ENCODE measurements around the gene FFAR3. TPM values are rescaled to one million over a fixed set of nuclear protein-coding genes. Genes with fewer than 3 reads are reported as not detected.

FFAR3 gene
- total RNA-seq, 2 experiments from 2014 or later: not detected

GRCh38 chr19:35318679-35319448 is 39.4 kb upstream of the FFAR3 start:
- DNase-seq: peak in 2 of 14 experiments; percentile 68 to 80
- no peak overlapping the region for H3K4me3 ChIP-seq (ENCODE audit: low read length)
- ChIA-PET CTCF (interaction anchor here (1.3 kb wide), 1 partner anchor 176 kb away, joined by 4 read pairs; no protein-coding TSS in a partner anchor), POLR2A (no interaction called here)
- Mint-ChIP-seq H3K36me3 (ENCODE audit: low read depth) (no peaks in the 10 kb centered on the region), H3K27me3 (no peaks in the 10 kb centered on the region), H3K4me1 (ENCODE audit: low read depth) (no peaks in the 10 kb centered on the region), H3K9me3 (no peaks in the 10 kb centered on the region), H3K4me3 (no peak overlapping the region), H3K27ac (no peak overlapping the region)
- ATAC-seq (ENCODE audit: poor library complexity): no peak
- H3K36me3 ChIP-seq (ENCODE audit: insufficient read depth, low read length): no peaks in the 10 kb centered on the region
- peaks cover 13% of the 10 kb centered on the region for H3K4me1 ChIP-seq (ENCODE audit: insufficient read depth, low read length)
- intact Hi-C loops (cut with DNase I, micrococcal nuclease): no loop called here
- TF ChIP-seq, protein P1, sequence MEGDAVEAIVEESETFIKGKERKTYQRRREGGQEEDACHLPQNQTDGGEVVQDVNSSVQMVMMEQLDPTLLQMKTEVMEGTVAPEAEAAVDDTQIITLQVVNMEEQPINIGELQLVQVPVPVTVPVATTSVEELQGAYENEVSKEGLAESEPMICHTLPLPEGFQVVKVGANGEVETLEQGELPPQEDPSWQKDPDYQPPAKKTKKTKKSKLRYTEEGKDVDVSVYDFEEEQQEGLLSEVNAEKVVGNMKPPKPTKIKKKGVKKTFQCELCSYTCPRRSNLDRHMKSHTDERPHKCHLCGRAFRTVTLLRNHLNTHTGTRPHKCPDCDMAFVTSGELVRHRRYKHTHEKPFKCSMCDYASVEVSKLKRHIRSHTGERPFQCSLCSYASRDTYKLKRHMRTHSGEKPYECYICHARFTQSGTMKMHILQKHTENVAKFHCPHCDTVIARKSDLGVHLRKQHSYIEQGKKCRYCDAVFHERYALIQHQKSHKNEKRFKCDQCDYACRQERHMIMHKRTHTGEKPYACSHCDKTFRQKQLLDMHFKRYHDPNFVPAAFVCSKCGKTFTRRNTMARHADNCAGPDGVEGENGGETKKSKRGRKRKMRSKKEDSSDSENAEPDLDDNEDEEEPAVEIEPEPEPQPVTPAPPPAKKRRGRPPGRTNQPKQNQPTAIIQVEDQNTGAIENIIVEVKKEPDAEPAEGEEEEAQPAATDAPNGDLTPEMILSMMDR (IDR thresholded peaks at IDR 0.05): no peak
- peaks cover 0 to 8% of the 10 kb centered on the region in 2 experiments for H3K9me3 ChIP-seq (ENCODE audit: control insufficient read depth in 1 of 2, insufficient read depth in 1 of 2, low read length in 2 of 2)
- no peak overlapping the region for H3K27ac ChIP-seq (ENCODE audit: low read depth in 1 of 2, low read length in 2 of 2)
- H3K27me3 ChIP-seq (ENCODE audit: control insufficient read depth in 1 of 2, insufficient read depth in 2 of 2, low read length in 2 of 2): no peaks in the 10 kb centered on the region

DNA sequence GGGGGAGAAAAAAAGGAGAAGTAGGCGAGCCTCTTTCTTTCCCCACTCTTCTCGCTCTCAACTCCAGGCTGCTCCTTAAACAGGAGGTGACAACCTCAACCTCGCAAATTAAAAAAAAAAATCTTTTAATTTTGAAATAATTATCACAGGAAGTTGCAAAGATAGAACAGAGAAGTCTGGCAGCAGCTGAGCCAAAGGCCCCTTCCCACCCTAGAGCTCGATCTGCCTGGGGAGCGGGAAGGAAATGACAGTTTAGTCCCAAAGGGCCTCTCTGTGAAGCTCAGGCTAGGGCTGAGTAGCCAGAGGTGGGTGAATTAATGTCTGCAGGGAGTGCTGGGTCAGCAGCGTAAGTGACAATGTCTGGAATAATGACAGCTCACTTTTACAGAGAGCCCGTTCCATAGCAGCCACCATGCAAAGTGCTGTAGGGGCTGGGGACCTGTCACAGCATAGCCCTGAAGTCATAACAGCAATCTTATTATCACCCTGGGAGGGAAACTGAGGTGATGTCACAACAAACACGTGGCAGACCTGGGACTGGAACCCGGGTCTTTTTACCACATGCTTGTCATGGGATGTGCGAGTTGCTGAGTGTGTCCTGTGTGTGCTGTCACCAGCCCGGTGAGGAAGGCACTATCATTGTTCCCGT is 38.1 kb upstream of the FFAR3 start:
- H3K4me3 ChIP-seq (ENCODE audit: low read length): no peak overlapping the region
- intact Hi-C loops (cut with DNase I, micrococcal nuclease): no loop called here
- Mint-ChIP-seq H3K9me3 (no peaks in the 10 kb centered on the region), H3K36me3 (ENCODE audit: low read depth) (no peaks in the 10 kb centered on the region), H3K4me3 (no peak overlapping the region), H3K27me3 (peaks cover 3% of the 10 kb centered on the region), H3K4me1 (ENCODE audit: low read depth) (no peaks in the 10 kb centered on the region), H3K27ac (no peak overlapping the region)
- peaks cover 0 to 8% of the 10 kb centered on the region in 2 experiments for H3K9me3 ChIP-seq (ENCODE audit: control insufficient read depth in 1 of 2, insufficient read depth in 1 of 2, low read length in 2 of 2)
- H3K27me3 ChIP-seq (ENCODE audit: control insufficient read depth in 1 of 2, insufficient read depth in 2 of 2, low read length in 2 of 2): no peaks in the 10 kb centered on the region
- DNase-seq: peak in 2 of 14 experiments; percentile 25 to 46
- no peak overlapping the region for H3K27ac ChIP-seq (ENCODE audit: low read depth in 1 of 2, low read length in 2 of 2)
- ChIA-PET CTCF (interaction anchor here (0.7 kb wide), 1 partner anchor 25 kb away, joined by 4 read pairs; no protein-coding TSS in a partner anchor), POLR2A (no interaction called here)
- peaks cover 13% of the 10 kb centered on the region for H3K4me1 ChIP-seq (ENCODE audit: insufficient read depth, low read length)
- TF ChIP-seq, protein P1 (IDR thresholded peaks at IDR 0.05): no peak
- H3K36me3 ChIP-seq (ENCODE audit: insufficient read depth, low read length): no peaks in the 10 kb centered on the region
- no peak for ATAC-seq (ENCODE audit: poor library complexity)

GRCh38 chr19:35321291-35321690 is 37.0 kb upstream of the FFAR3 start:
- peaks cover 3% of the 10 kb centered on the region for H3K27me3 Mint-ChIP-seq
- Histone ChIP-seq H3K4me1 (ENCODE audit: insufficient read depth, low read length) (peaks cover 13% of the 10 kb centered on the region), H3K9me3 (ENCODE audit: control insufficient read depth in 1 of 2, insufficient read depth in 1 of 2, low read length in 2 of 2) (peaks cover 0 to 8% of the 10 kb centered on the region in 2 experiments), H3K27ac (ENCODE audit: low read depth in 1 of 2, low read length in 2 of 2) (no peak overlapping the region), H3K36me3 (ENCODE audit: insufficient read depth, low read length) (no peaks in the 10 kb centered on the region), H3K4me3 (ENCODE audit: low read length) (no peak overlapping the region), H3K27me3 (ENCODE audit: control insufficient read depth in 1 of 2, insufficient read depth in 2 of 2, low read length in 2 of 2) (no peaks in the 10 kb centered on the region)
- intact Hi-C loops (cut with DNase I, micrococcal nuclease): no loop called here
- CTCF ChIA-PET: no interaction called here
- TF ChIP-seq, protein P1 (IDR thresholded peaks at IDR 0.05): no peak
- DNase-seq (no peak), ATAC-seq (ENCODE audit: poor library complexity) (no peak)
- no peak overlapping the region for H3K4me3 Mint-ChIP-seq
- POLR2A ChIA-PET: interaction anchor here (0.7 kb wide), 1 partner anchor 81 kb away, joined by 4 read pairs; no protein-coding TSS in a partner anchor
- no peaks in the 10 kb centered on the region for H3K9me3 Mint-ChIP-seq
- no peaks in the 10 kb centered on the region for H3K36me3 Mint-ChIP-seq (ENCODE audit: low read depth)
- no peak overlapping the region for H3K27ac Mint-ChIP-seq
- no peaks in the 10 kb centered on the region for H3K4me1 Mint-ChIP-seq (ENCODE audit: low read depth)
